Psoas muscle (tissue), 8 donors: Measurements from ENCODE around the gene TRPM3. TPM values are rescaled to one million over a fixed set of nuclear protein-coding genes. Genes with fewer than 3 reads are reported as not detected.

Experiments
- ATAC-seq, 4 donors: fragments of 200-7000 bp; cut with Tn5 transposase; one replicate each; pipeline ENCODE4 v1.9.1; 2020; ENCODE audit warnings: moderate library complexity in 3 of 4, mild to moderate bottlenecking in 2 of 4
- DNase-seq, 2 donors: peaks; one replicate each; pipeline ENCODE4 v3.0.0-alpha.2; 2020
- H3K27ac ChIP-seq: fragments of 200-600 bp; one replicate; pipeline ENCODE4 v1.8.0; 2022
- H3K27me3 ChIP-seq, 3 donors: fragments of 200-600 bp in 1 of 3; one replicate each; pipeline versions ENCODE4 v1.6.1 to v1.8.0; 2013 to 2022; ENCODE audit warnings: low read length in 2 of 3, mild to moderate bottlenecking in 2 of 3, moderate library complexity in 1 of 3; ENCODE audit not compliant: insufficient read depth in 3 of 3
- H3K36me3 ChIP-seq, 2 donors: fragments of 200-600 bp in 1 of 2; one replicate each; pipeline versions ENCODE4 v1.6.1 to v1.8.0; 2013 to 2022; ENCODE audit warnings: low read depth in 1 of 2, mild to moderate bottlenecking in 1 of 2, moderate library complexity in 1 of 2; ENCODE audit not compliant: insufficient read depth in 1 of 2
- H3K4me1 ChIP-seq: fragments of 200-600 bp; one replicate; pipeline ENCODE4 v1.8.0; 2022
- H3K4me3 ChIP-seq: fragments of 200-600 bp; one replicate; pipeline ENCODE4 v1.8.0; 2022; ENCODE audit warnings: mild to moderate bottlenecking
- H3K9me3 ChIP-seq: fragments of 200-600 bp; one replicate; pipeline ENCODE4 v1.8.0; 2022
- CTCF ChIP-seq: fragments of 200-600 bp; IDR thresholded peaks from one replicate; pipeline ENCODE4 v1.8.0; 2022; ENCODE audit warnings: antibody characterized with exemption
- WGBS, 3 donors: extraction: QIAGEN DNeasy Blood & Tissue Kit; methylation state at CpG; one replicate each; pipeline versions ENCODE4 v1.1.6 to v1.1.7; 2013; 5-methylcytosine and 5-hydroxymethylcytosine counted together
- intact Hi-C, 2 donors: fragments of 100-400 bp; cut with DNase I; formaldehyde crosslinking; loops; one replicate each; pipeline versions ENCODE4 v1.11.0 to v1.14.2; 2022
- polyA plus RNA-seq, 3 donors: library from polyadenylated mRNA; stranded (reverse); fragments of 200-250 nt; gene quantifications; one replicate each; pipeline ENCODE4 v1.2.3, GENCODE V29; 2013
- total RNA-seq, 4 donors: library from RNA; stranded (reverse); fragmentation: NEBNext Ultra II Directional in 2 of 4; extraction: Animal tissue kit (Norgen Biotek cat#: 25700) in 2 of 4; gene quantifications; one replicate each; pipeline versions ENCODE4 v1.2.1 to v1.2.4, GENCODE V29; 2021 to 2023
- donor health status: healthy with polysubstance abuse.
- donor health status: DM: no; HTN: no; CAD: no; lungs with moderate emphysema.
- donor health status: Bipolar disorder and iron deficiency.
- donor health status: healthy.
- donor health status: DM: yes; HTN: yes; CAD: no.
- donor health status: DM: no; HTN: no; CAD: no.
- donor health status: DM: no; HTN: no; CAD: no.
- donor health status: DM: yes; HTN: yes; CAD: no.

TRPM3 gene
- total and polyA plus RNA-seq, 7 donors: 0.01 to 0.16 (median 0.06) TPM; not detected in 3

GRCh38 chr9:70618784-70619183 is 502.6 kb downstream of the TRPM3 start:
- no peak overlapping the region for H3K4me3 ChIP-seq
- intact Hi-C loops: loop anchor here in 1 of 2 donors (10.0 kb wide), 1 partner anchor 494 kb away; no protein-coding TSS in a partner anchor
- peaks cover 26% of the 10 kb centered on the region for H3K4me1 ChIP-seq
- H3K9me3 ChIP-seq: no peaks in the 10 kb centered on the region
- TF ChIP-seq CTCF: no peak
- peak overlapping the region; percentile 41 for H3K27ac ChIP-seq
- 31 to 36% (median 31%) methylated on average over 17 of the region's 17 CpGs for WGBS, 3 donors
- DNase-seq (peak; percentile 61 to 88), ATAC-seq (peak; percentile 78 to 86 (median 81))
- no peaks in the 10 kb centered on the region for H3K27me3 ChIP-seq
- H3K36me3 ChIP-seq: no peaks in the 10 kb centered on the region

GRCh38 chr9:70617033-70617828 is 504.2 kb downstream of the TRPM3 start:
- H3K4me1 ChIP-seq: peaks cover 40% of the 10 kb centered on the region
- H3K4me3 ChIP-seq: no peak overlapping the region
- no peak overlapping the region for H3K27ac ChIP-seq
- TF ChIP-seq CTCF: no peak
- H3K27me3 ChIP-seq: no peaks in the 10 kb centered on the region
- DNase-seq: peak in 1 of 2 donors; percentile 73
- no peaks in the 10 kb centered on the region for H3K9me3 ChIP-seq
- 52 to 59% (median 56%) methylated on average over 9 of the region's 9 CpGs for WGBS, 3 donors
- intact Hi-C loops: loop anchor here in 1 of 2 donors (10.0 kb wide), 1 partner anchor 492 kb away; no protein-coding TSS in a partner anchor
- no peaks in the 10 kb centered on the region for H3K36me3 ChIP-seq
- peak in 3 of 4 donors; percentile 42 to 69 (median 56) for ATAC-seq

- ATAC-seq (no peak), DNase-seq (no peak)
- intact Hi-C loops: loop anchor here in 1 of 2 donors (10.0 kb wide), 1 partner anchor 492 kb away; no protein-coding TSS in a partner anchor
- 63 to 79% (median 65%) methylated on average over 7 of the region's 7 CpGs for WGBS, 3 donors
- Histone ChIP-seq H3K4me1 (peaks cover 40% of the 10 kb centered on the region), H3K4me3 (no peak overlapping the region), H3K27ac (peak overlapping the region; percentile 64), H3K9me3 (no peaks in the 10 kb centered on the region), H3K27me3 (no peaks in the 10 kb centered on the region), H3K36me3 (no peaks in the 10 kb centered on the region)
- no peak for TF ChIP-seq CTCF
Measured at GRCh38 chr9:70616228-70616990, 505.0 kb downstream of the TRPM3 start.

- ATAC-seq: no peak
- peak overlapping the region; percentile 64 for H3K27ac ChIP-seq
- DNase-seq: no peak
- no peaks in the 10 kb centered on the region for H3K9me3 ChIP-seq
- 28 to 34% (median 33%) methylated on average over 4 of the region's 4 CpGs for WGBS, 3 donors
- H3K4me3 ChIP-seq: peak overlapping the region; percentile 23
- H3K4me1 ChIP-seq: peaks cover 40% of the 10 kb centered on the region
- H3K36me3 ChIP-seq: no peaks in the 10 kb centered on the region
- no peaks in the 10 kb centered on the region for H3K27me3 ChIP-seq
- intact Hi-C loops: loop anchor here in 1 of 2 donors (10.0 kb wide), 1 partner anchor 491 kb away; no protein-coding TSS in a partner anchor
- no peak for TF ChIP-seq CTCF
Measured at GRCh38 chr9:70615464-70616138, 505.8 kb downstream of the TRPM3 start.
